ENCODE results near the gene NDEL1.
A peak's percentile ranks its signal among the peaks of the same experiment; 100 is the strongest.

The NDEL1 gene

GRCh38 chr17:8402921-8403536 lies 32.7 kb upstream of the NDEL1 start:
- Mint-ChIP-seq H3K4me1 (no peaks in the 10 kb centered on the region), H3K9me3 (no peaks in the 10 kb centered on the region), H3K27ac (no peak overlapping the region), H3K36me3 (ENCODE audit: low read depth) (no peaks in the 10 kb centered on the region), H3K4me3 (no peak overlapping the region), H3K27me3 (ENCODE audit: low read depth) (peaks cover 29% of the 10 kb centered on the region)
- no peak for TF ChIP-seq CTCF (IDR thresholded peaks at IDR 0.05; ENCODE audit: unreplicated experiment in 3 of 3)

- Mint-ChIP-seq H3K27ac (no peak overlapping the region), H3K36me3 (ENCODE audit: low read depth) (no peaks in the 10 kb centered on the region), H3K27me3 (ENCODE audit: low read depth) (peaks cover 25% of the 10 kb centered on the region), H3K9me3 (no peaks in the 10 kb centered on the region), H3K4me3 (no peak overlapping the region), H3K4me1 (no peaks in the 10 kb centered on the region)
- no peak for TF ChIP-seq CTCF (IDR thresholded peaks at IDR 0.05; ENCODE audit: unreplicated experiment in 3 of 3)
Observed at GRCh38 chr17:8405499-8406016, 30.1 kb upstream of the NDEL1 start.

- no peak for TF ChIP-seq CTCF (IDR thresholded peaks at IDR 0.05; ENCODE audit: unreplicated experiment in 3 of 3)
- no peak overlapping the region for H3K4me3 Mint-ChIP-seq
- no peaks in the 10 kb centered on the region for H3K4me1 Mint-ChIP-seq
- H3K27ac Mint-ChIP-seq: no peak overlapping the region
- no peaks in the 10 kb centered on the region for H3K36me3 Mint-ChIP-seq (ENCODE audit: low read depth)
- peaks cover 19% of the 10 kb centered on the region for H3K27me3 Mint-ChIP-seq (ENCODE audit: low read depth)
- H3K9me3 Mint-ChIP-seq: no peaks in the 10 kb centered on the region
Observed at GRCh38 chr17:8406174-8406573, 29.5 kb upstream of the NDEL1 start.

GRCh38 chr17:8408371-8408770 lies 27.3 kb upstream of the NDEL1 start:
- Mint-ChIP-seq H3K9me3 (no peaks in the 10 kb centered on the region), H3K27me3 (ENCODE audit: low read depth) (peaks cover 12% of the 10 kb centered on the region), H3K4me1 (no peaks in the 10 kb centered on the region), H3K36me3 (ENCODE audit: low read depth) (no peaks in the 10 kb centered on the region), H3K4me3 (no peak overlapping the region), H3K27ac (peak overlapping the region in 1 of 3 experiments; percentile 53)
- no peak for TF ChIP-seq CTCF (IDR thresholded peaks at IDR 0.05; ENCODE audit: unreplicated experiment in 3 of 3)

GRCh38 chr17:8409966-8410882 lies 25.5 kb upstream of the NDEL1 start:
- no peak overlapping the region for H3K4me3 Mint-ChIP-seq
- no peak overlapping the region for H3K27ac Mint-ChIP-seq
- peaks cover 16% of the 10 kb centered on the region for H3K27me3 Mint-ChIP-seq (ENCODE audit: low read depth)
- H3K36me3 Mint-ChIP-seq (ENCODE audit: low read depth): no peaks in the 10 kb centered on the region
- peak; percentile 79 to 85 (median 82) for TF ChIP-seq CTCF (IDR thresholded peaks at IDR 0.05; ENCODE audit: unreplicated experiment in 3 of 3)
- no peaks in the 10 kb centered on the region for H3K9me3 Mint-ChIP-seq
- H3K4me1 Mint-ChIP-seq: no peaks in the 10 kb centered on the region
